ENCODE measurements around the gene IL2RA.
A peak's percentile ranks its signal among the peaks of the same experiment; 100 is the strongest.

Gene IL2RA

DNA sequence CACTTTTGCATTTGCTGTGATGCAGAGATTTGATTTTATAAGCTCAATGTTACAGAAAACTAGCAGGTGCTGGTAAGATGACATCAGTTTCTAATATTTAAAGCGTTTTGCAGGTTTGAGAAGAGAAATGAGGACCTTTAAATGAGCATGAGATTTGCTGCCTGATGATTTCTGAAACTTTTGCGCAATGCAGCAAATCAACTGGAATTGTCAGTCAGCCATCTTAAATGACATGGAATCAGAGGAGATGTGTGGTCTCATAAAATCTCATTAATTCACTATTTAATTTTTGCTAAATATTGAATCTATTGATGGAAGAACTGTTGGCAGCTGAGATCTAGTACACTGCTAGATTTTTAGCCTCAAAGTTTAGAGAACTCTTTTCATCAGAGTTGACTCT lies 30.6 kb upstream of the IL2RA start:
- Histone ChIP-seq H3K79me2 (ENCODE audit: insufficient read depth, low read length) (peaks cover 88% of the 10 kb centered on the region), H3K27ac (ENCODE audit: low read depth, low read length) (no peak overlapping the region), H3K4me2 (ENCODE audit: low read depth, low read length, poor library complexity, severe bottlenecking) (peak overlapping the region; percentile 91), H2AFZ (ENCODE audit: low read depth, low read length, severe bottlenecking) (no peak overlapping the region), H3K9me3 (ENCODE audit: insufficient read depth, low read length) (no peaks in the 10 kb centered on the region), H3K27me3 (ENCODE audit: low read length) (no peaks in the 10 kb centered on the region), H3K36me3 (ENCODE audit: low read length) (peaks cover 4% of the 10 kb centered on the region), H3K4me3 (ENCODE audit: insufficient read depth, low read length, poor library complexity, severe bottlenecking) (no peak overlapping the region), H3K9ac (ENCODE audit: low read length) (no peak overlapping the region), H3F3A (ENCODE audit: insufficient read depth) (peaks cover 21% of the 10 kb centered on the region; the same call in 1 of the 2 replicates), H4K20me1 (ENCODE audit: low read depth, low read length) (peaks cover 39% of the 10 kb centered on the region), H3K9me2 (replicated peaks; ENCODE audit: insufficient read depth, low read length) (no peaks in the 10 kb centered on the region)
- no peak for TF ChIP-seq EZH2phosphoT487 (conservative IDR thresholded peaks at IDR 0.05; ENCODE audit: low read length)
- TF ChIP-seq, protein P1, sequence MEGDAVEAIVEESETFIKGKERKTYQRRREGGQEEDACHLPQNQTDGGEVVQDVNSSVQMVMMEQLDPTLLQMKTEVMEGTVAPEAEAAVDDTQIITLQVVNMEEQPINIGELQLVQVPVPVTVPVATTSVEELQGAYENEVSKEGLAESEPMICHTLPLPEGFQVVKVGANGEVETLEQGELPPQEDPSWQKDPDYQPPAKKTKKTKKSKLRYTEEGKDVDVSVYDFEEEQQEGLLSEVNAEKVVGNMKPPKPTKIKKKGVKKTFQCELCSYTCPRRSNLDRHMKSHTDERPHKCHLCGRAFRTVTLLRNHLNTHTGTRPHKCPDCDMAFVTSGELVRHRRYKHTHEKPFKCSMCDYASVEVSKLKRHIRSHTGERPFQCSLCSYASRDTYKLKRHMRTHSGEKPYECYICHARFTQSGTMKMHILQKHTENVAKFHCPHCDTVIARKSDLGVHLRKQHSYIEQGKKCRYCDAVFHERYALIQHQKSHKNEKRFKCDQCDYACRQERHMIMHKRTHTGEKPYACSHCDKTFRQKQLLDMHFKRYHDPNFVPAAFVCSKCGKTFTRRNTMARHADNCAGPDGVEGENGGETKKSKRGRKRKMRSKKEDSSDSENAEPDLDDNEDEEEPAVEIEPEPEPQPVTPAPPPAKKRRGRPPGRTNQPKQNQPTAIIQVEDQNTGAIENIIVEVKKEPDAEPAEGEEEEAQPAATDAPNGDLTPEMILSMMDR (IDR thresholded peaks at IDR 0.05; ENCODE audit: insufficient read depth, low read length, poor library complexity, severe bottlenecking), result no peak

DNA sequence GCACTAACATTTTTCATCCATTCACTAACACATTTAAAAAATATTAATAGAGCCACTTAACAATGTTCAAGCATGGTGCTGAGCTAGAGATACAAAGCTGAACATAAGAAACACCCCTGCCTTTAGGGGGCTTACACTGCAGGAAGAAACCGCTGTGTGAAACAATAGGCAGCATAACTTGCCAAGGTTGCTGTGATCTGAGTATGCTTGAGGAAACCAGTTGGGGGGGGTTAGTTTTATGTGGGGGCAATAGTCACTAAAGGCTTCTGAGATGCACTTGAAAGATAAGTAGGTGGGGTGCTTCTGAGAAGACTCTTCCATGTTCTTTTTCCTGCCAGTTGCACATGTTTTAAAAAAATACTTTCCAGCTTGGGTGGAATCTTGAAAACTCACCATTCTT lies 29.5 kb upstream of the IL2RA start:
- H2AFZ ChIP-seq (ENCODE audit: low read depth, low read length, severe bottlenecking), result no peak overlapping the region
- H3K36me3 ChIP-seq (ENCODE audit: low read length), result peaks cover 2% of the 10 kb centered on the region
- no peaks in the 10 kb centered on the region for H3K27me3 ChIP-seq (ENCODE audit: low read length)
- H3K4me3 ChIP-seq (ENCODE audit: insufficient read depth, low read length, poor library complexity, severe bottlenecking), result no peak overlapping the region
- peaks cover 38% of the 10 kb centered on the region for H4K20me1 ChIP-seq (ENCODE audit: low read depth, low read length)
- H3K4me2 ChIP-seq (ENCODE audit: low read depth, low read length, poor library complexity, severe bottlenecking), result peak overlapping the region; percentile 91
- H3F3A ChIP-seq (ENCODE audit: insufficient read depth), result peaks cover 28% of the 10 kb centered on the region
- peaks cover 77% of the 10 kb centered on the region for H3K79me2 ChIP-seq (ENCODE audit: insufficient read depth, low read length)
- peak overlapping the region; percentile 14; the same call in 1 of the 2 replicates for H3K9ac ChIP-seq (ENCODE audit: low read length)
- H3K9me3 ChIP-seq (ENCODE audit: insufficient read depth, low read length), result no peaks in the 10 kb centered on the region
- TF ChIP-seq EZH2phosphoT487 (conservative IDR thresholded peaks at IDR 0.05; ENCODE audit: low read length), result no peak
- TF ChIP-seq, protein P1 (IDR thresholded peaks at IDR 0.05; ENCODE audit: insufficient read depth, low read length, poor library complexity, severe bottlenecking), result no peak
- no peak overlapping the region for H3K27ac ChIP-seq (ENCODE audit: low read depth, low read length)
- no peaks in the 10 kb centered on the region for H3K9me2 ChIP-seq (replicated peaks; ENCODE audit: insufficient read depth, low read length)

- Histone ChIP-seq H3K4me3 (ENCODE audit: insufficient read depth, low read length, poor library complexity, severe bottlenecking) (peak overlapping the region; percentile 98), H3K27ac (ENCODE audit: low read depth, low read length) (peak overlapping the region; percentile 73), H3K9ac (ENCODE audit: low read length) (peak overlapping the region; percentile 100), H3K9me3 (ENCODE audit: insufficient read depth, low read length) (no peaks in the 10 kb centered on the region), H3K27me3 (ENCODE audit: low read length) (no peaks in the 10 kb centered on the region), H3K36me3 (ENCODE audit: low read length) (no peaks in the 10 kb centered on the region; the same call in 1 of the 2 replicates), H4K20me1 (ENCODE audit: low read depth, low read length) (peaks cover 27% of the 10 kb centered on the region), H3K9me2 (replicated peaks; ENCODE audit: insufficient read depth, low read length) (no peaks in the 10 kb centered on the region), H3K4me2 (ENCODE audit: low read depth, low read length, poor library complexity, severe bottlenecking) (peak overlapping the region; percentile 91), H3F3A (ENCODE audit: insufficient read depth) (peaks cover 28% of the 10 kb centered on the region), H2AFZ (ENCODE audit: low read depth, low read length, severe bottlenecking) (no peak overlapping the region), H3K79me2 (ENCODE audit: insufficient read depth, low read length) (peaks cover 56% of the 10 kb centered on the region)
- TF ChIP-seq EZH2phosphoT487 (conservative IDR thresholded peaks at IDR 0.05; ENCODE audit: low read length), result no peak
- TF ChIP-seq, protein P1 (IDR thresholded peaks at IDR 0.05; ENCODE audit: insufficient read depth, low read length, poor library complexity, severe bottlenecking), result no peak
These were observed 27.4 kb upstream of the IL2RA start for GRCh38 chr10:6089334-6090219.
